Measurements from ENCODE around the gene FAM163A. TPM values are rescaled to one million over a fixed set of nuclear protein-coding genes. Genes with fewer than 3 reads are reported as not detected.

FAM163A gene
- total RNA-seq, 1 experiment from 2014 or later, result 0.46 TPM

- H3K23ac ChIP-seq (ENCODE audit: insufficient read length, low read depth, low read length), result no peak overlapping the region
- H3K18ac ChIP-seq (ENCODE audit: insufficient read length, low read depth, low read length), result no peak overlapping the region
- no peaks in the 10 kb centered on the region for H3K27me3 ChIP-seq (ENCODE audit: insufficient read depth, low read length)
- no peak overlapping the region for H2AFZ ChIP-seq (ENCODE audit: low read length)
- no peak overlapping the region for H3K4me2 ChIP-seq (ENCODE audit: insufficient read depth, insufficient read length, low read length)
- TF ChIP-seq CTCF (conservative IDR thresholded peaks at IDR 0.05), result no peak
- no peak overlapping the region for H4K91ac ChIP-seq (ENCODE audit: insufficient read length, low read depth, low read length)
- H4K5ac ChIP-seq (ENCODE audit: insufficient read length, low read depth, low read length), result no peak overlapping the region
- no peak overlapping the region for H3K4me3 Mint-ChIP-seq
- no peak overlapping the region for H2BK120ac ChIP-seq (ENCODE audit: low read depth, low read length, poor library complexity, severe bottlenecking)
- H3K56ac ChIP-seq (ENCODE audit: insufficient read length, low read depth, low read length), result no peak overlapping the region
- H3K27me3 Mint-ChIP-seq (ENCODE audit: low read depth), result no peaks in the 10 kb centered on the region; the same call in none of the 2 replicates
- H4K20me1 ChIP-seq (ENCODE audit: control insufficient read depth, insufficient read depth, insufficient read length), result no peaks in the 10 kb centered on the region
- H2BK12ac ChIP-seq (ENCODE audit: insufficient read length, low read depth, low read length), result no peak overlapping the region
- H2BK5ac ChIP-seq (ENCODE audit: insufficient read length, low read length), result no peak overlapping the region
- no peak overlapping the region for H3K4ac ChIP-seq (ENCODE audit: low read depth, low read length)
- H3K23me2 ChIP-seq (ENCODE audit: insufficient read length, low read depth, low read length, poor library complexity, severe bottlenecking), result no peaks in the 10 kb centered on the region
- no peaks in the 10 kb centered on the region for H3K79me1 ChIP-seq (ENCODE audit: insufficient read depth, low read depth, low read length, poor library complexity, severe bottlenecking)
- H3K9ac ChIP-seq (ENCODE audit: extremely low read depth, insufficient read length, low read length), result no peak overlapping the region
- no peak overlapping the region for H4K8ac ChIP-seq (replicated peaks; ENCODE audit: insufficient read length, low read depth, low read length)
- WGBS (ENCODE audit: extremely low coverage, insufficient read length, low lambda C conversion rate), result no CpG with 5 or more reads among the region's 3 CpGs
- H2BK20ac ChIP-seq (ENCODE audit: low read depth, low read length, poor library complexity, severe bottlenecking), result no peak overlapping the region
- H3K36me3 Mint-ChIP-seq (ENCODE audit: insufficient read depth in 1 of 3, low read depth in 3 of 3), result no peaks in the 10 kb centered on the region
- H3K4me1 Mint-ChIP-seq, result peaks cover 0 to 3% of the 10 kb centered on the region in 2 experiments; a peak in 2 of 4 replicates
- H3K79me2 ChIP-seq (ENCODE audit: insufficient read depth, low read length), result no peaks in the 10 kb centered on the region
- H3K4me1 ChIP-seq (ENCODE audit: insufficient read depth, low read length), result no peaks in the 10 kb centered on the region
- no peak overlapping the region for H3K27ac ChIP-seq (ENCODE audit: insufficient read length, low read depth, low read length)
- no peak overlapping the region for H2BK15ac ChIP-seq (ENCODE audit: low read depth, low read length)
- H3K14ac ChIP-seq (ENCODE audit: insufficient read depth, low read length), result no peak overlapping the region
- no peak overlapping the region for H3T11ph ChIP-seq (ENCODE audit: low read length)
- H3K27ac Mint-ChIP-seq, result no peak overlapping the region
- H3K9me3 Mint-ChIP-seq, result no peaks in the 10 kb centered on the region
- no peaks in the 10 kb centered on the region for H3K9me3 ChIP-seq (ENCODE audit: control insufficient read depth, low read depth, low read length)
- DNase-seq, result no peak
- H2AK5ac ChIP-seq (ENCODE audit: insufficient read length, low read length), result no peak overlapping the region
Measured at GRCh38 chr1:179777731-179778130, 34.6 kb downstream of the FAM163A start.

All from H9 (cell line).